Lower leg skin (tissue), 3 donors: ENCODE data around the gene GGT7.

Experiments used
- POLR2A ChIP-seq, 2 donors: fragments of 450-650 bp; IDR thresholded peaks; one replicate each; pipeline ENCODE4 v1.6.1; 2016 to 2017; ENCODE audit warnings: antibody characterized with exemption in 2 of 2, mild to moderate bottlenecking in 1 of 2, moderate library complexity in 1 of 2
- TF ChIP-seq, protein P1 (sequence below), 3 donors: fragments of 450-650 bp; IDR thresholded peaks; one replicate each; pipeline ENCODE4 v1.5.1; 2016; ENCODE audit warnings: antibody characterized with exemption in 3 of 3, mild to moderate bottlenecking in 3 of 3, moderate library complexity in 2 of 3

GRCh38 chr20:34881689-34882088 is 9.0 kb upstream of the GGT7 start:
- TF ChIP-seq, protein P1, sequence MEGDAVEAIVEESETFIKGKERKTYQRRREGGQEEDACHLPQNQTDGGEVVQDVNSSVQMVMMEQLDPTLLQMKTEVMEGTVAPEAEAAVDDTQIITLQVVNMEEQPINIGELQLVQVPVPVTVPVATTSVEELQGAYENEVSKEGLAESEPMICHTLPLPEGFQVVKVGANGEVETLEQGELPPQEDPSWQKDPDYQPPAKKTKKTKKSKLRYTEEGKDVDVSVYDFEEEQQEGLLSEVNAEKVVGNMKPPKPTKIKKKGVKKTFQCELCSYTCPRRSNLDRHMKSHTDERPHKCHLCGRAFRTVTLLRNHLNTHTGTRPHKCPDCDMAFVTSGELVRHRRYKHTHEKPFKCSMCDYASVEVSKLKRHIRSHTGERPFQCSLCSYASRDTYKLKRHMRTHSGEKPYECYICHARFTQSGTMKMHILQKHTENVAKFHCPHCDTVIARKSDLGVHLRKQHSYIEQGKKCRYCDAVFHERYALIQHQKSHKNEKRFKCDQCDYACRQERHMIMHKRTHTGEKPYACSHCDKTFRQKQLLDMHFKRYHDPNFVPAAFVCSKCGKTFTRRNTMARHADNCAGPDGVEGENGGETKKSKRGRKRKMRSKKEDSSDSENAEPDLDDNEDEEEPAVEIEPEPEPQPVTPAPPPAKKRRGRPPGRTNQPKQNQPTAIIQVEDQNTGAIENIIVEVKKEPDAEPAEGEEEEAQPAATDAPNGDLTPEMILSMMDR (IDR thresholded peaks at IDR 0.05) = no peak
- no peak for TF ChIP-seq POLR2A (IDR thresholded peaks at IDR 0.05)
